DOHH2 (cell line): Measurements from ENCODE around the gene PDE2A.

ENCODE experiments used
- H3F3A ChIP-seq: fragments of 200-600 bp; sonication (generic), shearing (Covaris generic); 2 replicates; pipeline ENCODE4 v1.6.0; 2016; ENCODE audit warnings: antibody characterized with exemption, mild to moderate bottlenecking; ENCODE audit not compliant: control insufficient read depth, insufficient read depth
- H3K27ac ChIP-seq: fragments of 200-600 bp; sonication (generic); 2 replicates; pipeline ENCODE4 v1.5.1; 2014; ENCODE audit warnings: low read depth, mild to moderate bottlenecking, low read length, moderate library complexity
- H3K27me3 ChIP-seq: fragments of 200-600 bp; sonication (generic); 2 replicates; pipeline ENCODE4 v1.6.1; 2014; ENCODE audit warnings: mild to moderate bottlenecking, low read length, mixed read lengths; ENCODE audit not compliant: control insufficient read depth
- H3K36me3 ChIP-seq: fragments of 200-600 bp; sonication (generic); 2 replicates; pipeline ENCODE4 v1.6.1; 2014; ENCODE audit warnings: mild to moderate bottlenecking, low read length, moderate library complexity, mixed read lengths; ENCODE audit not compliant: control insufficient read depth
- H3K4me1 ChIP-seq: fragments of 200-600 bp; sonication (generic); 2 replicates; pipeline ENCODE4 v1.6.1; 2014; ENCODE audit warnings: mild to moderate bottlenecking, low read length, mixed read lengths; ENCODE audit not compliant: control insufficient read depth
- H3K4me2 ChIP-seq: fragments of 200-600 bp; sonication (generic); 2 replicates; pipeline ENCODE4 v1.6.0; 2014; ENCODE audit warnings: mild to moderate bottlenecking, low read length, moderate library complexity
- H3K4me3 ChIP-seq: fragments of 200-600 bp; sonication (generic); 2 replicates; pipeline ENCODE4 v1.5.1; 2014; ENCODE audit warnings: mild to moderate bottlenecking, low read length, mixed read lengths
- H3K79me2 ChIP-seq: fragments of 200-600 bp; sonication (generic); 2 replicates; pipeline ENCODE4 v1.6.1; 2014; ENCODE audit warnings: mild to moderate bottlenecking, low read length, mixed read lengths; ENCODE audit not compliant: control insufficient read depth
- H3K9me2 ChIP-seq: fragments of 200-600 bp; sonication (generic); replicated peaks from 2 replicates; pipeline ENCODE4 v1.6.1; 2014; ENCODE audit warnings: mild to moderate bottlenecking, low read length, mixed read lengths; ENCODE audit not compliant: control insufficient read depth
- H3K9me3 ChIP-seq: fragments of 200-600 bp; sonication (generic); 2 replicates; pipeline ENCODE4 v1.6.1; 2014; ENCODE audit warnings: antibody characterized with exemption, low read length, mixed read lengths; ENCODE audit not compliant: control insufficient read depth, insufficient read depth
- H4K20me1 ChIP-seq: fragments of 200-600 bp; sonication (generic); 2 replicates; pipeline ENCODE4 v1.6.0; 2014; ENCODE audit warnings: low read depth, mild to moderate bottlenecking, antibody characterized with exemption, low read length, moderate library complexity; ENCODE audit not compliant: control insufficient read depth, insufficient read depth
- CTCF ChIP-seq: fragments of 200-600 bp; sonication (generic); IDR thresholded peaks from one replicate; pipeline ENCODE4 v1.5.1; 2014; ENCODE audit warnings: antibody characterized with exemption, mild to moderate bottlenecking, low read depth, low read length; ENCODE audit not compliant: poor library complexity, severe bottlenecking
- EZH2phosphoT487 ChIP-seq: fragments of 200-600 bp; sonication (generic); IDR thresholded peaks from 2 replicates; pipeline ENCODE4 v1.6.1; 2017; ENCODE audit warnings: borderline replicate concordance, mild to moderate bottlenecking, antibody characterized with exemption, low read length, moderate library complexity, mixed read lengths

Gene PDE2A

GRCh38 chr11:72668629-72669347 lies 5.4 kb downstream of the PDE2A start:
- Histone ChIP-seq H3K27ac (no peak overlapping the region), H3F3A (no peaks in the 10 kb centered on the region), H3K9me3 (peaks cover 17% of the 10 kb centered on the region; the same call in 1 of the 2 replicates), H3K36me3 (no peaks in the 10 kb centered on the region), H4K20me1 (no peaks in the 10 kb centered on the region), H3K79me2 (no peaks in the 10 kb centered on the region), H3K4me3 (no peak overlapping the region), H3K27me3 (peaks cover 22% of the 10 kb centered on the region), H3K4me1 (0 out of 2 replicates have a peak, but pooled peaks cover 3% of the 10 kb centered on the region), H3K4me2 (no peak overlapping the region), H3K9me2 (no peaks in the 10 kb centered on the region)
- no peak for TF ChIP-seq CTCF
- no peak for TF ChIP-seq EZH2phosphoT487

- no peak overlapping the region for H3K4me3 ChIP-seq
Observed at GRCh38 chr11:72665911-72666472, 8.2 kb downstream of the PDE2A start.

GRCh38 chr11:72662036-72662435 lies 12.2 kb downstream of the PDE2A start:
- H4K20me1 ChIP-seq, result no peaks in the 10 kb centered on the region
- no peak overlapping the region for H3K4me2 ChIP-seq
- no peak overlapping the region for H3K27ac ChIP-seq
- peaks cover 9% of the 10 kb centered on the region; the same call in 1 of the 2 replicates for H3K27me3 ChIP-seq
- H3F3A ChIP-seq, result no peaks in the 10 kb centered on the region
- no peak overlapping the region for H3K4me3 ChIP-seq
- TF ChIP-seq CTCF, result no peak
- no peak for TF ChIP-seq EZH2phosphoT487
- no peaks in the 10 kb centered on the region for H3K79me2 ChIP-seq
- H3K9me3 ChIP-seq, result peaks cover 1% of the 10 kb centered on the region; the same call in 1 of the 2 replicates
- no peaks in the 10 kb centered on the region for H3K4me1 ChIP-seq
- H3K9me2 ChIP-seq, result no peaks in the 10 kb centered on the region
- no peaks in the 10 kb centered on the region for H3K36me3 ChIP-seq

More at GRCh38 chr11:72665911-72666472, 8.2 kb downstream of the PDE2A start:
- 0 out of 2 replicates have a peak, but pooled peaks cover 3% of the 10 kb centered on the region for H3K4me1 ChIP-seq
- no peaks in the 10 kb centered on the region for H3F3A ChIP-seq
- no peak overlapping the region for H3K4me2 ChIP-seq
- no peaks in the 10 kb centered on the region for H3K9me2 ChIP-seq
- TF ChIP-seq CTCF, result no peak
- H3K27me3 ChIP-seq, result no peaks in the 10 kb centered on the region
- H4K20me1 ChIP-seq, result no peaks in the 10 kb centered on the region
- H3K36me3 ChIP-seq, result no peaks in the 10 kb centered on the region
- no peak overlapping the region for H3K27ac ChIP-seq
- peaks cover 17% of the 10 kb centered on the region; the same call in 1 of the 2 replicates for H3K9me3 ChIP-seq
- H3K79me2 ChIP-seq, result no peaks in the 10 kb centered on the region
